Stimulated activated memory B cell treated with anti-CD40 and anti-IgM and Interleukin-4, amounts not matched to agents 10 μg/mL and 1 μg/mL and 100 μg/mL, for 72 hours (primary cell): Measurements from ENCODE around the gene GTF3C6.
A peak's percentile ranks its signal among the peaks of the same experiment; 100 is the strongest.

Experiments used
- ATAC-seq: fragments of 150-1000 bp; cut with Tn5 transposase; 2 replicates; pipeline ENCODE4 v1.10.0; 2021
- H3K27ac Mint-ChIP-seq: one replicate; pipeline ENCODE4 v1.8.0; 2022; ENCODE audit warnings: mild to moderate bottlenecking, mixed read lengths
- H3K27me3 Mint-ChIP-seq: one replicate; pipeline ENCODE4 v1.8.0; 2022; ENCODE audit warnings: mixed read lengths
- H3K36me3 Mint-ChIP-seq: one replicate; pipeline ENCODE4 v1.8.0; 2022; ENCODE audit warnings: mixed read lengths
- H3K4me1 Mint-ChIP-seq: one replicate; pipeline ENCODE4 v1.8.0; 2022; ENCODE audit warnings: mixed read lengths
- H3K4me3 Mint-ChIP-seq: one replicate; pipeline ENCODE4 v1.8.0; 2022; ENCODE audit warnings: mild to moderate bottlenecking, moderate library complexity, mixed read lengths
- H3K9me3 Mint-ChIP-seq: one replicate; pipeline ENCODE4 v1.8.0; 2022; ENCODE audit warnings: mixed read lengths

The GTF3C6 gene, protein sequence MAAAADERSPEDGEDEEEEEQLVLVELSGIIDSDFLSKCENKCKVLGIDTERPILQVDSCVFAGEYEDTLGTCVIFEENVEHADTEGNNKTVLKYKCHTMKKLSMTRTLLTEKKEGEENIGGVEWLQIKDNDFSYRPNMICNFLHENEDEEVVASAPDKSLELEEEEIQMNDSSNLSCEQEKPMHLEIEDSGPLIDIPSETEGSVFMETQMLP

DNA sequence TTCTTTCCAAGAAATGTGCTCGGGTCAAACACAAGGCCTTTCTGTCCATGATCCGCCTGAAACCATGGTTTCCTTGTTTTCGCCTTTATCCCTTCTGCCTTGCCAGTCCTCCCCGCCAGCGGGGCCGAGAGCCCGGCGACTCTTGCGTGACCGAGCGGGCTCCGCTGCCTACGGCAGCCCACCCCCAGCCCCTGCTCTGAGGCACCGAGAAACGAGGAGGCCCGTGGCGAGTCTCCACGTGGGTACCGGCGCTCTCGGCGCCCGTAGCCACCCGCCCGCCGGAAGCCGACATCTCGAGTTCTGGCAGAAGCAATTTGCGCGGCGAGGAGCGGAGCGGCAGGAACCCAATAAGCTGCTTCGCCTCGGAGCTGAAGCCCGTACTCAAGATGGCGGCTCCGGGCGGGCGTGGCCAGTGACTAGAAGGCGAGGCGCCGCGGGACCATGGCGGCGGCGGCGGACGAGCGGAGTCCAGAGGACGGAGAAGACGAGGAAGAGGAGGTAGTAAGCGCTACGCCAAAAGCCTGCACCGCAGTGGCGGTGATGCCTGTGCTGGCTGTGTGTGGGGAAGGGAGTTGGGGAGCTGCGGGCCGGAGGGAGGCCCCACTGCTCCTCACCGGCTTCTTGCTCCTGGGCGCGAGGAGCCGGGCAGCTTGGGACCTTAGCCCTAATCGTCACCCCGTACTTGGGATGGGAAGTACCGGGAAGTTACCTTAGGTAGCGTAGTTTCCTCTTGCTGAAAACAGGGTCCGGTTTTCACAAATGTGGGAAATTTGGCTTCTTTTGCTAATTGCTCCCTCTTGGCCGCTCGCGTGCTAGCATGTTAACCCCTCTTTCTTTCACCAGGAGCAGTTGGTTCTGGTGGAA, at the start of gene GTF3C6:
Gene GTF3C6 (plus strand): TSS at position 378 of the 864 bp plus-strand sequence. CDS start 64 bp downstream, at position 442.
- Mint-ChIP-seq H3K27ac (peak within 1 kb of the TSS; percentile 96), H3K36me3 (peaks cover 30% of the 10 kb centered on the region), H3K9me3 (no peaks in the 10 kb centered on the region), H3K27me3 (no peaks in the 10 kb centered on the region), H3K4me3 (peak within 1 kb of the TSS; percentile 86), H3K4me1 (peaks cover 13% of the 10 kb centered on the region)
- peak; percentile 99 for ATAC-seq

DNA sequence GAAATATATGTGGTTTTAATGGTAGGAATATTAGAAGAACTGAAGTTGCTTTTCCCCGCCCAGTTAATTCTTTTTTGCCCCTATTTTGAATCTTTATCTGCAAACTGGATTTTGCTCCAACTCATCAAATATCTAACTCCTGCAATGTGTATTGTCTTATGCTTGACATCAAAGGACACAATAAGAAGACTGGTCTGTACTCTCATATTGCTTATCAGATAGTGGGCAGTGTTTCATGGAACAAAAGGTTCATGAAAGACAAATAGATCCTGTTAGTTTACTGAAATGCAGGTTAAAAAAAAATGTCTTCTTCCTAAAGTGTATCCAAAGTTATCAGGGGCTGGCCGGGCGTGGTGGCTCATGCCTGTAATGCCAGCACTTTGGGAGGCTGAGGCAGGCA, 27.7 kb upstream of the GTF3C6 start:
- ATAC-seq = no peak
- peaks cover 13% of the 10 kb centered on the region for H3K4me1 Mint-ChIP-seq
- no peaks in the 10 kb centered on the region for H3K36me3 Mint-ChIP-seq
- H3K27ac Mint-ChIP-seq = no peak overlapping the region
- no peaks in the 10 kb centered on the region for H3K9me3 Mint-ChIP-seq
- no peaks in the 10 kb centered on the region for H3K27me3 Mint-ChIP-seq
- no peak overlapping the region for H3K4me3 Mint-ChIP-seq

DNA sequence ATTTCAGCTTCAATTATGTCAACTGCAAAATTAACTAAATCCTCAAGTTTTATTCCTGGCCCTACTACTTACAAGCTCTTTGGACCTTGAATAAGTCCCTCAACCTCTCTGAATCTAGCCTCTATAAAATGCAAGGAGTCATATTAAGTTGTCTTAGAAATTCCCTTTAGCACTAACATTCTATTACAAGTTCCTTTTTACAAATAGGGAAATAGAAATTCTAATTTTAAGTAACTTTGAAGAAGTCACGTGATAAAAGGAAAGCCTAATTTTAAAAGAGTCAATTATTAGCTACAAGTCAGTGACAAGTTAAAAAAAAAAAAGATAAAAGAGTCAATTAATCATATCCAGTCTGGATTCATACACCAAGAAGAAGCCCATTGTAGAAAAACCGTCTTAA, 24.6 kb upstream of the GTF3C6 start:
- no peak for ATAC-seq
- no peaks in the 10 kb centered on the region for H3K36me3 Mint-ChIP-seq
- H3K9me3 Mint-ChIP-seq = no peaks in the 10 kb centered on the region
- H3K4me3 Mint-ChIP-seq = no peak overlapping the region
- peak overlapping the region; percentile 42 for H3K27ac Mint-ChIP-seq
- H3K27me3 Mint-ChIP-seq = no peaks in the 10 kb centered on the region
- H3K4me1 Mint-ChIP-seq = peaks cover 13% of the 10 kb centered on the region

DNA sequence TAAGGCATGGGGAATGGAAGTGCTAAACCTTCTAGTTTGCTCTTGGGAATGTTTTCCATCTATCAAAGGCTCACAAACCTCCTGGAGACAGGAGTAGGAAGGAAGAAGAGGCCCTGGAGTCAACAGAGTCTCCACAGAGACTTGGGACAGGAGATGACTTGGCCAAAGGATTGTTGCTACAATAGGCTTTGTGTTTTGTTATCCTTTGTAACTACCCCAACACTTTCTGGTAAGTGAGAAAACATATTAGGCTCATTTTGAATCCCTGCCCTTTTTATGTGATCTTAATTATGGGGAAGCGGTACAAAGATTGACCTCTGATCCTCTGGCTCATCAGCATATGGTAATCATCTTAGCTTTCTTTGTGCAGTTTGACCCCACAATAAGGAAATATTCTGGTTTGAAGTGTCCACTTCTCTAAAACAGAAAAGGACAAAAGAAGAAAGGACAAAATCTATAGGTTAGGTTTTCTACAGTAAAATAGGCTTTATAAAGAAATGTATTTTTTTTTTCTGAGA, 24.1 kb upstream of the GTF3C6 start:
- Mint-ChIP-seq H3K4me3 (no peak overlapping the region), H3K4me1 (peaks cover 13% of the 10 kb centered on the region), H3K36me3 (no peaks in the 10 kb centered on the region), H3K9me3 (no peaks in the 10 kb centered on the region), H3K27ac (peak overlapping the region; percentile 42), H3K27me3 (no peaks in the 10 kb centered on the region)
- ATAC-seq = no peak

DNA sequence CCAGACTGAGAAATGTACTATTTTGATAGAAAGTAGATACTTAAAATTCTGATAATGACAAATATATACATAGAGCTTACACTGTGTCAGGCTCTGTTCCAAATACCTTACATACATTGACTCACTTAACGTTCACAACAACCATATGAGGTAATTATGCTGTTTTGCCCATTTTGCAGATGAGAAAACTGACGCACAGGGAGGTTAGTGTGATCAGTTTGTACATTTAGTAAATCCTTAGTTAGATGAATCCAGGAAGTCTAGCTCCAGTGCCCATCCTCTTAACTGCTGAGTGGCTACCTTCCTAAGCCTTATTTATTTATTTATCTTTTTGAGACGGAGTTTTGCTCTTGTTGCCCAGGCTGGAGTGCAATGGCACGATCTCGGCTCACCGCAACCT, 23.3 kb upstream of the GTF3C6 start:
- Mint-ChIP-seq H3K27me3 (no peaks in the 10 kb centered on the region), H3K4me3 (no peak overlapping the region), H3K9me3 (no peaks in the 10 kb centered on the region), H3K27ac (no peak overlapping the region), H3K36me3 (no peaks in the 10 kb centered on the region), H3K4me1 (peaks cover 12% of the 10 kb centered on the region)
- ATAC-seq = no peak

DNA sequence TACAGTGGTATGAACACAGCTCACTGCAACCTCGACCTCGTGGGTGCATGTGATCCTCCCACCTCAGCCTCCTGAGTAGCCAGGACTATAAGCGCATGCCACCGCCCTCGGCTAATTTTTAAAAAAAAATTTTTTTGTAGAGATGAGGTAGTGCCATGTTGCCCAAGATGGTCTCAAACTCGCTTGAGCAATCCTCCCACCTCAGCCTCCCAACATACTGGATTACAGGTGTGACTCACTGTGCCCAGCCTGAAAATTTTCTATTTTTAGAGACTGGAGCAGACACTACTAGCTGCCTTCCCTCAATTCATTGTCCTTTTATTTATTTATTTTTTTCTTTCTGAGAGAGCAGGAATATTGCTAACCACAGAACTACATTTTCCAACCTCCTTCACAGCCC, 20.3 kb upstream of the GTF3C6 start:
- H3K27me3 Mint-ChIP-seq = no peaks in the 10 kb centered on the region
- H3K4me1 Mint-ChIP-seq = peaks cover 9% of the 10 kb centered on the region
- no peak overlapping the region for H3K27ac Mint-ChIP-seq
- H3K4me3 Mint-ChIP-seq = no peak overlapping the region
- no peak for ATAC-seq
- H3K9me3 Mint-ChIP-seq = no peaks in the 10 kb centered on the region
- no peaks in the 10 kb centered on the region for H3K36me3 Mint-ChIP-seq

DNA sequence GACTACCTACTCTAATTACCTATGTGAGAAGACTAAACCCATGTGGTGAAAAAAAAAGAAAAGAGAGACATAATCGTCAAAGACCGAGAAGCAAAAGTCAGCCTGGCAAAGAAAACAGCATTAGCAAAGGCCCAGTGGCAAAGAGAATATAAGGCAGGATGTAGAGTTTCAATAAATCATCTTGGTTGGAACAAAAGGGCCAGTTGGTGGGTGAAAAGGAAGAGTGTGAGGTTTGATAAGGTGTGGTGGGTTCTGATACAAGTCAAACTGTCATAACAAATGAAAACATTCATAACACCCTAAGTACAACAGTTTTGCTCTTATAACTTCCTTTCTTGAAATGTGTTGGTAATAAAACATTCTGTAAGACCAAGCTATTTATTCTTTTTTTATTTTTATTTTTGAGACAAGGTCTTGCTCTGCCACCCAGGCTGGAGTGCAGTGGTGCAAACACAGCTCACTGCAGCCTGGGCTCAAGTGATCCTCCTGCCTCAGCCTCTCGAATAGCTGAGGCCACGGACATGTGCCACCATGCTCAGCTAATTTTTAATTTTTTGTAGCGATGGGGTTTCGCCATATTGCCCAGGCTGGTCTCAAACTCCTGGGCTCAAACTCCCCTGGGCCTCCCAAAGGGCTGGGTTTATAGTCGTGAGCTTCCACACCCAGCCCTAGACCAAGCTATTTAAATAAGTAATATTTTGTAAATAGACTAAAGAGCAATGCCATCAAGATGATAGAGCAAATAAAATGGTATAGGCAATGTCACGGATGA, 18.9 kb upstream of the GTF3C6 start:
- ATAC-seq = no peak
- peaks cover 3% of the 10 kb centered on the region for H3K4me1 Mint-ChIP-seq
- H3K27ac Mint-ChIP-seq = no peak overlapping the region
- no peaks in the 10 kb centered on the region for H3K36me3 Mint-ChIP-seq
- no peak overlapping the region for H3K4me3 Mint-ChIP-seq
- no peaks in the 10 kb centered on the region for H3K27me3 Mint-ChIP-seq
- no peaks in the 10 kb centered on the region for H3K9me3 Mint-ChIP-seq

DNA sequence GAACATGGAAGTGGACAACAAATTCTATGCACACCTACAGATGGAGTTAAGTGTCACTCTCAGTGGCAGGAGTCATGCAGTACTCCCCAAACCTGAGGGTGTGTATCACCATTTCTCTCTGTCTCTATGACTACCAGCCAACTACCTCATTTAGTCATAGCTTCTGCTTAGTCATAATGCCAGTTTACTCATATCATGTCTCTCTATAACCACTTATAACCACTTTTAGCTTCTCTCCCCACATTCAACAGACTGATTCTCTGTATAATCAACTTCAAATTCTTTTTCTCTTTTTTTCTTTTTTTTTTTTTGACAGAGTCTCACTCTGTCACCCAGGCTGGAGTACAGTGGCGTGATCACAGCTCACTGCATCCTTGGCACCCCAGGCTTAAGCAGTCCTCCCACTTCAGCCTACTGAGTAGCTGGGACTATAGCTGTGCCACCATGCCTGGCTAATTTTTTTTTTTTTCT, 13.8 kb upstream of the GTF3C6 start:
- Mint-ChIP-seq H3K27ac (peak overlapping the region; percentile 83), H3K4me1 (peaks cover 8% of the 10 kb centered on the region), H3K27me3 (no peaks in the 10 kb centered on the region), H3K9me3 (no peaks in the 10 kb centered on the region), H3K4me3 (peak overlapping the region; percentile 59), H3K36me3 (no peaks in the 10 kb centered on the region)
- peak; percentile 98 for ATAC-seq

DNA sequence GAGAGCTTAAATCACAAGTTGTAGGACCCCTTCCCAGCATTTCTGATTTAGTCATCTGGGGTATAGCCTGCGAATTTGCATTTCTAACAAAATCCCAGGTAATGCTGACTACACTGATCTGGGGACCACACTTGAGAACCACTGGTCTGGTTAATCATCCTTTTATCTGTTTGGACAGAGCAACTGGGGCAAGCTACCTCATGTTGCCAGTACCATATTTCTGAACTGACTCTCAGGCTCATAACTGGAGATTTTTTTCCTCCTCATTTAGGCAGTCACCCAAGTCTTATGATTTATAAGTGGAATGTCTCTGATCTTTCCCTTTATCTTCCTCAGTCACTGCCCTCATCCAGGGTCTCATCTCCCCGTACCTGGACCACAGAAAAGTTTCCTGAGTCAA, 12.0 kb upstream of the GTF3C6 start:
- Mint-ChIP-seq H3K4me1 (peaks cover 8% of the 10 kb centered on the region), H3K27ac (no peak overlapping the region), H3K9me3 (no peaks in the 10 kb centered on the region), H3K4me3 (no peak overlapping the region), H3K36me3 (no peaks in the 10 kb centered on the region), H3K27me3 (no peaks in the 10 kb centered on the region)
- ATAC-seq = no peak

DNA sequence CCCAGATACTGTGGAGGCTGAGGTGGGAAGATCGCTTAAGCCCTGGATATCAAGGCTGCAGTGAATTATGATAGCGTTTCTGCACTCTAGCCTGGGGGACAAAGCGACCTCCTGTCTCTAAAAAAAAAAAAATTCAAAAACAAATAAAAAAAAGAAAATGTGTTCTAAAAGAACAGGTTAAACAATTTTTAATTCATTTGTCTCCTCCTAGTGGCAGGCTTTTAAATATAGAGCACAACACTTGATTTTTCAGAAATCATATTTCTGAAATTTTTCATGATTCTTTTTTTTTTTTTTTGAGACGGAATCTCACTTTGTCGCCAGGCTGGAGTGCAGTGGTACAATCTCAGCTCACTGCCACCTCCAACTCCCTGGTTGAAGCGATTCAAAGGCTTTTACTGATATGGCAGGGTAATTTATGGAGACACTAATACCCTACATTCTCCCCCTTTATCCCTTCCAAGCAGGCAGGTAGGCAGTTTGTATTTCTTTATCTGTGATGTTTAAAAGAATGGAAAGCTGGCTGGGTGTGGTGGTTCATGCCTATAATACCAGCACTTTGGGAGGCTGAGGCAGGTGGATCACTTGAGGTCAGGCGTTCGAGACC, 8.7 kb upstream of the GTF3C6 start:
- ATAC-seq = no peak
- Mint-ChIP-seq H3K36me3 (no peaks in the 10 kb centered on the region), H3K4me3 (no peak overlapping the region), H3K9me3 (no peaks in the 10 kb centered on the region), H3K27me3 (no peaks in the 10 kb centered on the region), H3K27ac (no peak overlapping the region), H3K4me1 (peaks cover 4% of the 10 kb centered on the region)

DNA sequence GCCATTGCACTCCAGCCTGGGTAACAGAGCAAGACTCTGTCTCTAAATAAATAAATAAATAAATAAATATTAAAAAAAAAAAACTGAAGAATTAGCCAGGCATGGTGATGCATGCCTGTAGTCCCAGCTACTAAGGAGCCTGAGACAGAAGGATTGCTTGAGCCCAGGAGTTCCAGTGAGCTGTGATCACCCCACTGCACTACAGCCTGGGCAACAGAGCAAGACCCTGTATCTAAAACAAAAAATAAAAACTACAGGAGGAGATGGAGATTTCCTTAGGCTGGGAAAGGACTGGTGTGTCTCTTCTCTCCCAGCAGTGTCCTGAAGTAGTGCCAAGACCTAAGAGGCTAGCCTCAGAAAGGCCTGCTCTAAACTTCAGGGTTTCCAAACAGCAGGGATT, 8.1 kb upstream of the GTF3C6 start:
- Mint-ChIP-seq H3K36me3 (no peaks in the 10 kb centered on the region), H3K4me3 (no peak overlapping the region), H3K27me3 (no peaks in the 10 kb centered on the region), H3K9me3 (no peaks in the 10 kb centered on the region), H3K4me1 (no peaks in the 10 kb centered on the region), H3K27ac (no peak overlapping the region)
- no peak for ATAC-seq

DNA sequence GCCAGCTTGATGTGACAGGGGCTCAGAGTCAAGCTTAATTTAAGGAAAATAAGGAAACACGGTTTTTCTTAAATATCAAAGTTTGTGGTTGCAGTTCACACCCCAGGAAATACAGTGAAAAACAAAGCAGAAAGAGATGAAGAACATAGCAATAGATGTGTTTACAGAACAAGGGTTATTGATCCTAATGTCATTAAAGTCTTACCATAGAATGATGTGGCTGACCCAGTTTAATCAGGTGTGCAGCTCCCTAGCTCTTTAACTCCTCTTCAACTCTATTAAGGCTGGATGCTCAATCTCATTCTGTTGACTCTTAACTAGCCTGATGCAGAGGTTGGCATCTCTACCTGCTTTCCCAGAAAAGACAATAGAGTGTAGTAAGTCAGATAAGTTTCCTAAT, 7.5 kb upstream of the GTF3C6 start:
- no peak overlapping the region for H3K4me3 Mint-ChIP-seq
- no peaks in the 10 kb centered on the region for H3K27me3 Mint-ChIP-seq
- H3K9me3 Mint-ChIP-seq = no peaks in the 10 kb centered on the region
- no peak overlapping the region for H3K27ac Mint-ChIP-seq
- no peak for ATAC-seq
- no peaks in the 10 kb centered on the region for H3K4me1 Mint-ChIP-seq
- H3K36me3 Mint-ChIP-seq = no peaks in the 10 kb centered on the region

DNA sequence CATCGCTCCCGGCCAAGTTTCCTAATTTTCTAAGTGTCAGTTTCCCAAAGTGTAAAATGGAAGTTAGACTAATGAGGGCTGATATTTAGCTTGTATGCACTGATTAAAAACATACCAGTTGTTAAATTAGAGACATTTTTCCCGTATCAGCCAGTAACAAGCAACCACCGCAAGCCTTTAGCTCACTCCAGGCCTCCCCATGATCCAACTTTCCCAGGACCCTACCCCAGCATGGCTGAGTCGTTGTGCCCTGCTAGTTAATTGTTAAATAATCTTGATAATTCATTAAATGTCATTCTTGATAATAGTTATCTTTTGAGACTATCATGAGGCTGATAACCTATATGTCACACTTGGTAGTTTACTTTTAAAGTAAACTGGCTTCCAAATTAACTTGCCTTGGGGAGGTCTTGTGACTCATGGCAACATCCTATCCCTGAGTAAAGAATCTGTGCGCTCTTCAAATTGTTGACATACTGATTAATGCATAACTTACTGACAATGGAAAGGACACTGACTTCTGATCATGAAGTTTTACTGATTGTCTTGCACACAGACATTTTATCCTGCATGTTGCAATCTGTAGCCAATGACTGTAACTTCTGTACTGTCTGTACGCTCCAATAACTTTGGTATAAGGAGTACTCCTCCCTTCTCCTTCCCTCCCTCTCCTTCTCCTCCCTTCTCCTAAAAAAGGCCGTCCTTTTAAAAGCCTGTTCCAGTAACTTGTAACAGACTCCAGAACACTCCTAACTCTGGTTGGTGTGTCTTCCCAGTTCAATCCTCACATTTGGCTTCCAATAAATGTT, 6.3 kb upstream of the GTF3C6 start:
- ATAC-seq = no peak

DNA sequence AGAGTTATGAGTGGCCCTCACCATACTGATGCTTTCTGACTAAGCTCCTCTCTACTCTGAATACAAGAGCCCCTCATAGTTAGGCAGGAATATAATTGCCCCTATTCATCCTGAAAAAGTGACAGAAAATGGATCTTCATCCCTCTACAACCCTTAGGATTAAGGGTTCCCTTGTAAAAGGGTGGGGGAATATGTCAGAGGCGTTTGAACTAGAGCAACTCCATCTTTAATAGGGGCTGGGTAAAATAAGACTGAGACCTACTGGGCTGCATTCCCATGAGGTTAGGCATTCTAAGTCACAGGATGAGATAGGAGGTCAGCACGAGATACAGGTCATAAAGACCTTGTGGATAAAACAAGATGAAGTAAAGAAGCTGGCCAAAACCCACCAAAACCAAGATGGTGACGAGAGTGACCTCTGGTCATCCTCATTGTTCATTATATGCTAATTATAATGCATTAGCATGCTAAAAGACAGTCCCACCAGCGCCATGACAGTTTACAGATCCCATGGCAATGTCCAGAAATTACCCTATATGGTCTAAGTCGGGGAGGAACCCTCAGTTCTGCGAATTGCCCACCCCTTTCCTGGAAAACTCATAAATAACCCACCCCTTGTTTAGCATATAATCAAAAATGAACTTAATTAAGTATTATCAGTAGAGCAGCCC, 4.7 kb upstream of the GTF3C6 start:
- H3K27ac Mint-ChIP-seq = no peak overlapping the region
- H3K27me3 Mint-ChIP-seq = no peaks in the 10 kb centered on the region
- no peaks in the 10 kb centered on the region for H3K36me3 Mint-ChIP-seq
- H3K4me3 Mint-ChIP-seq = no peak overlapping the region
- peaks cover 13% of the 10 kb centered on the region for H3K4me1 Mint-ChIP-seq
- no peak for ATAC-seq
- no peaks in the 10 kb centered on the region for H3K9me3 Mint-ChIP-seq

More for the DNA sequence above, 6.3 kb upstream of the GTF3C6 start:
- H3K9me3 Mint-ChIP-seq = no peaks in the 10 kb centered on the region
- H3K36me3 Mint-ChIP-seq = no peaks in the 10 kb centered on the region
- H3K4me1 Mint-ChIP-seq = peaks cover 3% of the 10 kb centered on the region
- no peaks in the 10 kb centered on the region for H3K27me3 Mint-ChIP-seq
- H3K27ac Mint-ChIP-seq = no peak overlapping the region
- H3K4me3 Mint-ChIP-seq = no peak overlapping the region
